Measurements from ENCODE around the gene CLIC6. TPM values are rescaled to one million over a fixed set of nuclear protein-coding genes. Genes with fewer than 3 reads are reported as not detected.

CLIC6 gene
- total RNA-seq, 4 donors from 2014 or later: 0.66 to 3.5 (median 2.0) TPM

DNA sequence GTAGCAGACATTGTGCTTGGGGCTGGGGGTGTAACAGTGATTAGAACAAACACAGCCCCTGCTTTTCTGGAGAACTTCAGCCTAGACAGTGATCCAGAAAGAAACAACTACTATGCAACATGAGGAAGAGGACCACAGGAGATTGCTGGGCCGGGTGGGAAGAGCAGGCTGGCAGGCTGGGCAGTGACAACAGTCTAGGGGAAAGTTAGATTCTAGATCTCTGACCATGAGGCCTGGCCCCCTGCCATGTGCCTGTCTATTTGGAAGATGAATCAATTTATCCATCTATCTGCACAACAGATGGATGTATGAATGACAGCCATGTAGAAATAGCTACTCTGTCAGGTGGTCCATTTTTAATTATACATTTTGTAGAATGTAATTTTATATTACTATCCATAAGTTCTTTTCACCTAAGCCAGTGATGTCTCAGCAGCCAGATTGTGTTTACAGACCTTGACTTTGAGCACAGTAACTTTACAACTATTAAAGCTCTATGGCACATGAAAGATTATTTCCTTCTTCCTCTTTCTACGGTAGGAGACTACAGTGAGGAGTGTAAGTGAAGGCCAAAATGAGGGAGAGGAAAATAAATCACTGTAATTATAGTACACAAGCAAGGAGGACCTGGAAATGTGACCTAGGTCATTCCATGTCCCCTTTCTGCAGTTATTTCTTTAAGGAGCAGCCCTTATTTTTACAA lies 15.5 kb downstream of the CLIC6 start:
- Histone ChIP-seq H3K4me3 (no peak overlapping the region), H3K27me3 (no peaks in the 10 kb centered on the region), H3K9me3 (peaks cover 0 to 8% (median 0%) of the 10 kb centered on the region in 4 donors), H3K36me3 (no peaks in the 10 kb centered on the region), H3K27ac (no peak overlapping the region), H3K4me1 (no peaks in the 10 kb centered on the region)
- no peak for DNase-seq
- no peak for TF ChIP-seq POLR2A (IDR thresholded peaks at IDR 0.05)
- TF ChIP-seq CTCF (IDR thresholded peaks at IDR 0.05): no peak

- Histone ChIP-seq H3K27ac (no peak overlapping the region), H3K36me3 (no peaks in the 10 kb centered on the region), H3K4me3 (no peak overlapping the region), H3K4me1 (peaks cover 0 to 5% (median 0%) of the 10 kb centered on the region in 4 donors), H3K9me3 (no peaks in the 10 kb centered on the region), H3K27me3 (no peaks in the 10 kb centered on the region)
- TF ChIP-seq POLR2A (IDR thresholded peaks at IDR 0.05) (no peak), CTCF (IDR thresholded peaks at IDR 0.05) (no peak)
- no peak for DNase-seq
These were observed 18.3 kb downstream of the CLIC6 start for GRCh38 chr21:34687065-34687464.

GRCh38 chr21:34687745-34688144 lies 19.0 kb downstream of the CLIC6 start:
- no peaks in the 10 kb centered on the region for H3K27me3 ChIP-seq
- TF ChIP-seq CTCF (IDR thresholded peaks at IDR 0.05) (no peak), POLR2A (IDR thresholded peaks at IDR 0.05) (no peak)
- no peak overlapping the region for H3K27ac ChIP-seq
- no peak for DNase-seq
- H3K36me3 ChIP-seq: no peaks in the 10 kb centered on the region
- H3K4me1 ChIP-seq: peaks cover 0 to 5% (median 0%) of the 10 kb centered on the region in 4 donors
- H3K9me3 ChIP-seq: no peaks in the 10 kb centered on the region
- H3K4me3 ChIP-seq: no peak overlapping the region

DNA sequence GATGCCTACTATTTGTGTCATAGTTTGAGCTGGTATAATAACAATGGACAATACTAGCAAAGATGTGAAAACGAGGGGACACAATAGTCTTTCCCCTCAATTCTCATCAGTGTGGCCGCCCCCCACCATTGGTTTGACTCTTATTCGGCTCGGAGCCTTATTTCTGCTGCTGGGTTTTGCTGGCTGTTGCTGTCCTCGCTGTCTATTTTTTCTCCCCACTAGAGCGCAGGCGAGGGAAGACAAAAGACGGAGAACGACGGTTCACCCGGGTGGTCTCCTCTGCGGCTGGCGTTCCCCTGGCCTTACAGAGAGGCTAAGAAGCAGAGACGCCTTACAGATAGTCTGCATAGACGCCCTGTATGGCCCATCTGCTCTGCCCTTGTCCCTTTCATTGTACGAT lies 19.4 kb downstream of the CLIC6 start:
- Histone ChIP-seq H3K36me3 (no peaks in the 10 kb centered on the region), H3K9me3 (no peaks in the 10 kb centered on the region), H3K27me3 (no peaks in the 10 kb centered on the region), H3K4me1 (peaks cover 0 to 5% (median 0%) of the 10 kb centered on the region in 4 donors), H3K27ac (no peak overlapping the region), H3K4me3 (no peak overlapping the region)
- DNase-seq: no peak
- TF ChIP-seq CTCF (IDR thresholded peaks at IDR 0.05) (no peak), POLR2A (IDR thresholded peaks at IDR 0.05) (no peak)

DNA sequence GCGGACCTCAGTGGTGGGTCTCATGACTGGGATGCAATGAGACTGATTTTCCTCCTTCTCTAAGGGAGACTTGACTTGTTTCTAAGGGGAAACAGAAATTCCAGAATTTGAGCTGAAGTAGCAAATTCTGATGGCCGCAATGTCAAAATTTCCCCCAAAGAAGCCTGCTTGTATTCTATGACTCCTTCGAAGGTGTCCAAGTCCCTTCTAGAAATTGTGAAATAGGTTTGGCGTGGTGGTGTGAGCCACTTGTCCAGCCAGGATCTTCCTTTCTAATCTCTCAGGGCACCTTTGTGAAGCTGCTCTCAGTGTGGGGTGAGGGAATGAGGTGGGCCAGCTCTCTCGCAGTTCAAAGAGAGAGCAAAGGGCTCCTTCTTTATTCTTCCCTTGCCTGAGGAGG lies 19.9 kb downstream of the CLIC6 start:
- Histone ChIP-seq H3K36me3 (no peaks in the 10 kb centered on the region), H3K4me3 (no peak overlapping the region), H3K27ac (no peak overlapping the region), H3K4me1 (peaks cover 0 to 5% (median 0%) of the 10 kb centered on the region in 4 donors), H3K27me3 (no peaks in the 10 kb centered on the region), H3K9me3 (no peaks in the 10 kb centered on the region)
- TF ChIP-seq POLR2A (IDR thresholded peaks at IDR 0.05) (no peak), CTCF (IDR thresholded peaks at IDR 0.05) (no peak)
- no peak for DNase-seq
